ENCODE measurements around the gene PAOX.

GRCh38 chr10:133342942-133343341 lies 36.1 kb upstream of the PAOX start:
- TF ChIP-seq, protein P1, sequence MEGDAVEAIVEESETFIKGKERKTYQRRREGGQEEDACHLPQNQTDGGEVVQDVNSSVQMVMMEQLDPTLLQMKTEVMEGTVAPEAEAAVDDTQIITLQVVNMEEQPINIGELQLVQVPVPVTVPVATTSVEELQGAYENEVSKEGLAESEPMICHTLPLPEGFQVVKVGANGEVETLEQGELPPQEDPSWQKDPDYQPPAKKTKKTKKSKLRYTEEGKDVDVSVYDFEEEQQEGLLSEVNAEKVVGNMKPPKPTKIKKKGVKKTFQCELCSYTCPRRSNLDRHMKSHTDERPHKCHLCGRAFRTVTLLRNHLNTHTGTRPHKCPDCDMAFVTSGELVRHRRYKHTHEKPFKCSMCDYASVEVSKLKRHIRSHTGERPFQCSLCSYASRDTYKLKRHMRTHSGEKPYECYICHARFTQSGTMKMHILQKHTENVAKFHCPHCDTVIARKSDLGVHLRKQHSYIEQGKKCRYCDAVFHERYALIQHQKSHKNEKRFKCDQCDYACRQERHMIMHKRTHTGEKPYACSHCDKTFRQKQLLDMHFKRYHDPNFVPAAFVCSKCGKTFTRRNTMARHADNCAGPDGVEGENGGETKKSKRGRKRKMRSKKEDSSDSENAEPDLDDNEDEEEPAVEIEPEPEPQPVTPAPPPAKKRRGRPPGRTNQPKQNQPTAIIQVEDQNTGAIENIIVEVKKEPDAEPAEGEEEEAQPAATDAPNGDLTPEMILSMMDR (IDR thresholded peaks at IDR 0.05), result no peak
- TF ChIP-seq EZH2 (IDR thresholded peaks at IDR 0.05), result no peak
